Measurements from ENCODE around the gene IPO5. TPM values are rescaled to one million over a fixed set of nuclear protein-coding genes. Genes with fewer than 3 reads are reported as not detected.

The IPO5 gene
- total RNA-seq, 4 donors from 2014 or later: 29.8 to 101 (median 42.1) TPM

DNA sequence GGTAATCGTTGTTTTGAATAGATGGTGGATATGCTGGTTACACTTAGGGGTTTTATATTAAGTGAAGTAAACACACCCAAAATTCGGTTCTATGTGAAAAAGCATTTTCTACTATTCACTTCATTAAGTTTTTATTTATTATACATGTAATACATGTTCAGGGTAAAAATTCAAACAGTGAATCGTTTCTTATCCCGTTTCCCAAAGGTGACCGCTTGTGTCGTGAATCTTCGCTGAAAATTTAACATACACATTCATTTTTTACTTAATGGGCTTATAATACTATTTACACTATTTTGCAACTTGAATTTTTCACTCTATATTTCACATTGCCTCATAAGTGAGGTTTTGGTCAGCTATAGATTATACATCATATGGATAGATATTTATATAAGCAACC, 24.5 kb downstream of the IPO5 start:
- Histone ChIP-seq H3K4me1 (peaks cover 0 to 20% (median 3%) of the 10 kb centered on the region in 4 donors), H3K4me3 (no peak overlapping the region), H3K36me3 (peaks cover 0 to 5% (median 0%) of the 10 kb centered on the region in 3 donors), H3K9me3 (no peaks in the 10 kb centered on the region), H3K27me3 (no peaks in the 10 kb centered on the region), H3K27ac (no peak overlapping the region)
- TF ChIP-seq, protein P1, sequence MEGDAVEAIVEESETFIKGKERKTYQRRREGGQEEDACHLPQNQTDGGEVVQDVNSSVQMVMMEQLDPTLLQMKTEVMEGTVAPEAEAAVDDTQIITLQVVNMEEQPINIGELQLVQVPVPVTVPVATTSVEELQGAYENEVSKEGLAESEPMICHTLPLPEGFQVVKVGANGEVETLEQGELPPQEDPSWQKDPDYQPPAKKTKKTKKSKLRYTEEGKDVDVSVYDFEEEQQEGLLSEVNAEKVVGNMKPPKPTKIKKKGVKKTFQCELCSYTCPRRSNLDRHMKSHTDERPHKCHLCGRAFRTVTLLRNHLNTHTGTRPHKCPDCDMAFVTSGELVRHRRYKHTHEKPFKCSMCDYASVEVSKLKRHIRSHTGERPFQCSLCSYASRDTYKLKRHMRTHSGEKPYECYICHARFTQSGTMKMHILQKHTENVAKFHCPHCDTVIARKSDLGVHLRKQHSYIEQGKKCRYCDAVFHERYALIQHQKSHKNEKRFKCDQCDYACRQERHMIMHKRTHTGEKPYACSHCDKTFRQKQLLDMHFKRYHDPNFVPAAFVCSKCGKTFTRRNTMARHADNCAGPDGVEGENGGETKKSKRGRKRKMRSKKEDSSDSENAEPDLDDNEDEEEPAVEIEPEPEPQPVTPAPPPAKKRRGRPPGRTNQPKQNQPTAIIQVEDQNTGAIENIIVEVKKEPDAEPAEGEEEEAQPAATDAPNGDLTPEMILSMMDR (IDR thresholded peaks at IDR 0.05): no peak
- TF ChIP-seq POLR2A (IDR thresholded peaks at IDR 0.05): no peak
- DNase-seq: no peak

GRCh38 chr13:97978651-97979050, 25.2 kb downstream of the IPO5 start:
- Histone ChIP-seq H3K9me3 (no peaks in the 10 kb centered on the region), H3K36me3 (peaks cover 0 to 10% (median 0%) of the 10 kb centered on the region in 3 donors), H3K4me1 (peaks cover 0 to 20% (median 3%) of the 10 kb centered on the region in 4 donors), H3K27me3 (no peaks in the 10 kb centered on the region), H3K27ac (no peak overlapping the region), H3K4me3 (no peak overlapping the region)
- DNase-seq: no peak
- TF ChIP-seq POLR2A (IDR thresholded peaks at IDR 0.05): no peak
- TF ChIP-seq, protein P1 (IDR thresholded peaks at IDR 0.05): no peak

DNA sequence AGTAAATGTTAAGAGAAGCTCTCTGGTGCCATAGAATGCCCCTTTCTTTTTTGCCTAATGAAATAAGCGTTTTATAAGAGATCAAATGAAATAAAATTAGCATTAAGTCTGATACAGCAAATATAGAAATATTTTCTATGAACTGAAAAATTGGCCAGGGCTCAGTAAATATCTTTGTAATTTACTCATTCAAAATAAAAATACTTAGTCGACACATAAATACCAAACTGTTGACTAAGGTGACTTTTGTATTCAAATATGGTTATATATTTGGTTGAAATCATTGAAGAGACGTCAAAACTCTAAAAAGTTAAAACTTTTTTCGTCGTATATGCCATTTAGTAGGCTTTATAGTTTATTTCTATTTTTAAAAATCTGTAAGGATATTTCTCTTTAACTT, 25.6 kb downstream of the IPO5 start:
- no peak for TF ChIP-seq POLR2A (IDR thresholded peaks at IDR 0.05)
- TF ChIP-seq, protein P1 (IDR thresholded peaks at IDR 0.05): no peak
- DNase-seq: no peak
- H3K27ac ChIP-seq: no peak overlapping the region
- no peaks in the 10 kb centered on the region for H3K27me3 ChIP-seq
- H3K36me3 ChIP-seq: peaks cover 0 to 11% (median 0%) of the 10 kb centered on the region in 3 donors
- H3K4me3 ChIP-seq: no peak overlapping the region
- H3K9me3 ChIP-seq: no peaks in the 10 kb centered on the region
- peaks cover 0 to 20% (median 3%) of the 10 kb centered on the region in 4 donors for H3K4me1 ChIP-seq

DNA sequence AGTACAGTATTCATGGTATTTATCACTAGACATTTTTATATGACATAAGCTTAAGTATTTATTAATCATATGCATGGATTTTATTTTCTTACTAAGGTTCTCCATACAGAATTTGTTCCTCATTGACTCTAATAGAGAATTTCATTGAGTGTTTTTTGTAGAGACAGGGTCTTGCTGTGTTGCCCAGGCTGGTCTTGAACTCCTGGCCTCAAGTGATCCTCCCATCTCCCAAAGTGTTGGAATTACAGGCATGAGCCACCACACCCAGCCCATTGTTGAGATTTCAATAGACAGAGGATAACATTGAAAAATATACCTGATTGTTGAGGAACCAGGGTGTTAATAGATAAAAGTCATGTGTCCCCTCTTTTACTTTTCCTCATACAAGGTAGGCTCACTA, 26.1 kb downstream of the IPO5 start:
- no peak for TF ChIP-seq POLR2A (IDR thresholded peaks at IDR 0.05)
- TF ChIP-seq, protein P1 (IDR thresholded peaks at IDR 0.05): no peak
- no peak for DNase-seq
- no peaks in the 10 kb centered on the region for H3K27me3 ChIP-seq
- peaks cover 0 to 11% (median 0%) of the 10 kb centered on the region in 3 donors for H3K36me3 ChIP-seq
- no peak overlapping the region for H3K27ac ChIP-seq
- no peak overlapping the region for H3K4me3 ChIP-seq
- H3K4me1 ChIP-seq: peaks cover 0 to 20% (median 3%) of the 10 kb centered on the region in 4 donors
- no peaks in the 10 kb centered on the region for H3K9me3 ChIP-seq

GRCh38 chr13:97982286-97982685, 28.8 kb downstream of the IPO5 start:
- TF ChIP-seq POLR2A (IDR thresholded peaks at IDR 0.05): no peak
- TF ChIP-seq, protein P1 (IDR thresholded peaks at IDR 0.05): no peak
- H3K9me3 ChIP-seq: no peaks in the 10 kb centered on the region
- peaks cover 0 to 15% (median 3%) of the 10 kb centered on the region in 4 donors for H3K4me1 ChIP-seq
- H3K27me3 ChIP-seq: no peaks in the 10 kb centered on the region
- H3K4me3 ChIP-seq: no peak overlapping the region
- no peak for DNase-seq
- H3K27ac ChIP-seq: no peak overlapping the region
- H3K36me3 ChIP-seq: peaks cover 0 to 32% (median 0%) of the 10 kb centered on the region in 3 donors

DNA sequence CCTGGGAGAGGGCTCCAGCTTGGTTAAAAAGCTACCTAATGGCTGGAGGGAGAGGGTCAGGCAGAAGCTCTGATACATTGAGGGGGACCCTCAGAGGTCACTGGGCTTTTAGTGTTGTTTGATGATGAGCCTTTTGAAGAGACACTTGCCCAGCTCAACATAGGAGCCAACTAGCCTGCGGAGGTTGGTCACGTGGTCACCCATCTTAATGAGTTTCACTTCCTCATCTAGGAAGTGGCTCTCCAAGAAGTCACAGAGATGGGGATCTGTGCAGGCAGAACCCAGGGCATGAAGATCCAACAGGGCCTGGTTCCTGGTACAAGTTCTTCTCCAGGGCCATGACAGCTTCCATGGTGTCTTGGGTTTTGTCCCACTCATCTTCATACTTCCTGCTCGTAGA, 33.4 kb downstream of the IPO5 start:
- DNase-seq: peak in 2 of 3 donors; percentile 58 to 69
- Histone ChIP-seq H3K27me3 (no peaks in the 10 kb centered on the region), H3K36me3 (peaks cover 0 to 69% (median 0%) of the 10 kb centered on the region in 3 donors), H3K4me3 (no peak overlapping the region), H3K27ac (no peak overlapping the region), H3K9me3 (no peaks in the 10 kb centered on the region), H3K4me1 (no peaks in the 10 kb centered on the region)
- TF ChIP-seq, protein P1 (IDR thresholded peaks at IDR 0.05): no peak
- no peak for TF ChIP-seq POLR2A (IDR thresholded peaks at IDR 0.05)
